ENCODE data around the gene ACTL8. TPM values are rescaled to one million over a fixed set of nuclear protein-coding genes. Genes with fewer than 3 reads are reported as not detected.

The ACTL8 gene
- total and polyA plus RNA-seq, 2 of the 4 experiments (the other 2 are of a cell fraction), result under 0.01 to 0.07 TPM

DNA sequence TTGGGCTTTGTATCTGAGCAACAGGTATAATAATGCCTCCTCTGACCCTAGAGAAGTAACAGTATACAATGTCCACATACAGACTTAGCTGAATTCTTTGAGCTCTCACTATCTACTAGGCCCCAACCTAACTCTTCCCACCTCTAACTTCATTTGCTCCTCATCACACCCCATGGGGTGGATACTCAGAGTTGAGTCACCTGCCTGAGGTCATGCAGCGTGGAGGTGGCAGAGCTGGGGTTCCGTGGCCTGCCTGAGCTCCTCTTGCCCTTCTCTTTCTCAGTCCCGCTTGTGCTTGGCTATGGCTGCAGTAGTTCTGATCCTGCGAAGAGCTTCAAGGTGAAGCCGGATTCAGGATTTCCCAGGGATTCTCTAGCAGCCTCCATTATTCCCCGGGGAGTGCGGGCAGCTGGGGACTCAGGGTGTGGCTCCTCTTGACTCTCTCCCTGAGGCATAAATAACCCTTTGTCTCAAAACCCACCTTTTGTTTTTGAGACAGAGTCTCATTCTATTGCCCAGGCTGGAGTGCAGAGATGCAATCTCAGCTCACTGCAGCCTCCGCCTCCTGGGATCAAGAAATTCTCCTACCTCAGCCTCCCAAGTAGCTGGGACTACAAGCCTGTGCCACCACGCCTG lies 29.9 kb upstream of the ACTL8 start:
- ATAC-seq (ENCODE audit: low read depth) (no peak), DNase-seq (no peak)
- CTCF ChIA-PET, result no interaction called here
- Histone ChIP-seq H2BK20ac (ENCODE audit: low read depth, low read length) (no peak overlapping the region), H3K4me3 (ENCODE audit: insufficient read depth, low read depth, low read length) (no peak overlapping the region), H3K23ac (ENCODE audit: low read depth, low read length) (no peak overlapping the region), H2AK9ac (replicated peaks; ENCODE audit: low read depth, low read length, poor library complexity) (no peak overlapping the region), H3K79me1 (ENCODE audit: low read depth in 1 of 2, low read length in 2 of 2) (no peaks in the 10 kb centered on the region), H3K36me3 (ENCODE audit: control insufficient read depth, insufficient read depth, low read length) (no peaks in the 10 kb centered on the region), H3K9me1 (ENCODE audit: insufficient read depth, low read length) (no peaks in the 10 kb centered on the region), H4K91ac (ENCODE audit: insufficient read depth, low read depth, low read length) (no peak overlapping the region), H2BK120ac (ENCODE audit: low read depth, low read length) (no peak overlapping the region), H4K20me1 (ENCODE audit: insufficient read depth, low read length) (no peaks in the 10 kb centered on the region), H3K27ac (ENCODE audit: insufficient read depth, low read length) (no peak overlapping the region), H3K4ac (ENCODE audit: low read depth, low read length) (no peak overlapping the region), H3K14ac (replicated peaks; ENCODE audit: low read depth, low read length) (no peak overlapping the region), H3K27me3 (ENCODE audit: control insufficient read depth, insufficient read depth, low read length) (peaks cover 12% of the 10 kb centered on the region; the same call in 1 of the 2 replicates), H2BK5ac (ENCODE audit: low read depth, low read length, poor library complexity, severe bottlenecking) (no peak overlapping the region), H3K4me2 (ENCODE audit: low read depth, low read length) (no peak overlapping the region), H2AK5ac (ENCODE audit: low read depth, low read length) (no peak overlapping the region), H3K9me3 (ENCODE audit: control insufficient read depth, insufficient read depth, low read length) (no peaks in the 10 kb centered on the region), H2AFZ (replicated peaks; ENCODE audit: low read length, poor library complexity) (no peak overlapping the region), H3K18ac (ENCODE audit: low read depth, low read length) (no peak overlapping the region), H2BK15ac (ENCODE audit: low read depth, low read length) (no peak overlapping the region), H4K8ac (ENCODE audit: low read depth in 2 of 2, low read length in 2 of 2) (no peak overlapping the region), H4K5ac (ENCODE audit: low read depth, low read length) (no peak overlapping the region), H3K9ac (ENCODE audit: low read depth, low read length) (no peak overlapping the region), H3K4me1 (ENCODE audit: control insufficient read depth, insufficient read depth, low read length) (no peaks in the 10 kb centered on the region), H3K56ac (ENCODE audit: extremely low read depth, insufficient read depth, low read length) (no peak overlapping the region)
- 88% methylated on average over 3 of the region's 9 CpGs; no CpG with 5 or more reads in 1 of the 2 experiments for WGBS, 2 experiments (ENCODE audit: extremely low coverage in 2 of 2, insufficient read length in 1 of 2)
- intact Hi-C loops (cut with micrococcal nuclease), result no loop called here
- no TSS peak for BruUV-seq (replicated peaks)
- in situ Hi-C loops (cut with MboI; ENCODE audit: low sequenced_read_pairs), result no loop called here
- POLR2A ChIA-PET (ENCODE audit: unreplicated experiment), result no interaction called here
- dilution Hi-C loops (cut with HindIII; ENCODE audit: low sequenced_read_pairs, unreplicated experiment), result no loop called here
- TF ChIP-seq NFE2L2 (IDR thresholded peaks at IDR 0.05; ENCODE audit: low read depth, low read length) (no peak), CEBPB (IDR thresholded peaks at IDR 0.05; ENCODE audit: low read depth, low read length) (no peak), MAFK (IDR thresholded peaks at IDR 0.05; ENCODE audit: low read depth, low read length) (no peak), MXI1 (IDR thresholded peaks at IDR 0.05; ENCODE audit: borderline replicate concordance, low read depth, low read length) (no peak), FOS (IDR thresholded peaks at IDR 0.05; ENCODE audit: low read depth, low read length) (no peak), BHLHE40 (IDR thresholded peaks at IDR 0.05; ENCODE audit: low read depth, low read length) (no peak), CHD1 (IDR thresholded peaks at IDR 0.05; ENCODE audit: low read depth, low read length) (no peak), RFX5 (IDR thresholded peaks at IDR 0.05; ENCODE audit: low read depth, low read length) (no peak), MAZ (IDR thresholded peaks at IDR 0.05; ENCODE audit: borderline replicate concordance, low read depth, low read length) (no peak), SMC3 (IDR thresholded peaks at IDR 0.05; ENCODE audit: low read depth, low read length) (no peak), POLR2A (IDR thresholded peaks at IDR 0.05; ENCODE audit: low read depth, low read length) (no peak), RCOR1 (IDR thresholded peaks at IDR 0.05; ENCODE audit: insufficient replicate concordance, low read length) (no peak), RAD21 (IDR thresholded peaks at IDR 0.05; ENCODE audit: low read length) (no peak)
- TF ChIP-seq, protein P1, sequence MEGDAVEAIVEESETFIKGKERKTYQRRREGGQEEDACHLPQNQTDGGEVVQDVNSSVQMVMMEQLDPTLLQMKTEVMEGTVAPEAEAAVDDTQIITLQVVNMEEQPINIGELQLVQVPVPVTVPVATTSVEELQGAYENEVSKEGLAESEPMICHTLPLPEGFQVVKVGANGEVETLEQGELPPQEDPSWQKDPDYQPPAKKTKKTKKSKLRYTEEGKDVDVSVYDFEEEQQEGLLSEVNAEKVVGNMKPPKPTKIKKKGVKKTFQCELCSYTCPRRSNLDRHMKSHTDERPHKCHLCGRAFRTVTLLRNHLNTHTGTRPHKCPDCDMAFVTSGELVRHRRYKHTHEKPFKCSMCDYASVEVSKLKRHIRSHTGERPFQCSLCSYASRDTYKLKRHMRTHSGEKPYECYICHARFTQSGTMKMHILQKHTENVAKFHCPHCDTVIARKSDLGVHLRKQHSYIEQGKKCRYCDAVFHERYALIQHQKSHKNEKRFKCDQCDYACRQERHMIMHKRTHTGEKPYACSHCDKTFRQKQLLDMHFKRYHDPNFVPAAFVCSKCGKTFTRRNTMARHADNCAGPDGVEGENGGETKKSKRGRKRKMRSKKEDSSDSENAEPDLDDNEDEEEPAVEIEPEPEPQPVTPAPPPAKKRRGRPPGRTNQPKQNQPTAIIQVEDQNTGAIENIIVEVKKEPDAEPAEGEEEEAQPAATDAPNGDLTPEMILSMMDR (conservative IDR thresholded peaks at IDR 0.05; ENCODE audit: low read depth, low read length), result no peak
- TF ChIP-seq, protein P2, sequence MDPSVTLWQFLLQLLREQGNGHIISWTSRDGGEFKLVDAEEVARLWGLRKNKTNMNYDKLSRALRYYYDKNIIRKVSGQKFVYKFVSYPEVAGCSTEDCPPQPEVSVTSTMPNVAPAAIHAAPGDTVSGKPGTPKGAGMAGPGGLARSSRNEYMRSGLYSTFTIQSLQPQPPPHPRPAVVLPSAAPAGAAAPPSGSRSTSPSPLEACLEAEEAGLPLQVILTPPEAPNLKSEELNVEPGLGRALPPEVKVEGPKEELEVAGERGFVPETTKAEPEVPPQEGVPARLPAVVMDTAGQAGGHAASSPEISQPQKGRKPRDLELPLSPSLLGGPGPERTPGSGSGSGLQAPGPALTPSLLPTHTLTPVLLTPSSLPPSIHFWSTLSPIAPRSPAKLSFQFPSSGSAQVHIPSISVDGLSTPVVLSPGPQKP (IDR thresholded peaks at IDR 0.05; ENCODE audit: borderline replicate concordance, low read depth, low read length), result no peak
- TF ChIP-seq, protein P3, sequence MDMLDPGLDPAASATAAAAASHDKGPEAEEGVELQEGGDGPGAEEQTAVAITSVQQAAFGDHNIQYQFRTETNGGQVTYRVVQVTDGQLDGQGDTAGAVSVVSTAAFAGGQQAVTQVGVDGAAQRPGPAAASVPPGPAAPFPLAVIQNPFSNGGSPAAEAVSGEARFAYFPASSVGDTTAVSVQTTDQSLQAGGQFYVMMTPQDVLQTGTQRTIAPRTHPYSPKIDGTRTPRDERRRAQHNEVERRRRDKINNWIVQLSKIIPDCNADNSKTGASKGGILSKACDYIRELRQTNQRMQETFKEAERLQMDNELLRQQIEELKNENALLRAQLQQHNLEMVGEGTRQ (IDR thresholded peaks at IDR 0.05; ENCODE audit: low read depth, low read length), result no peak

Data from IMR-90 (cell line).